ENCODE measurements around the gene TBL3.

GRCh38 chr16:1972490-1972877 is 631 bp downstream of the TBL3 start:
- TF ChIP-seq MAX (IDR thresholded peaks at IDR 0.05) = no peak
- no peak for TF ChIP-seq RFX5 (IDR thresholded peaks at IDR 0.05; ENCODE audit: borderline replicate concordance, low read depth, low read length)
- no peak for TF ChIP-seq BCL11A (IDR thresholded peaks at IDR 0.05; ENCODE audit: low read depth in 2 of 2, low read length in 2 of 2)
- TF ChIP-seq CTCF (IDR thresholded peaks at IDR 0.05; ENCODE audit: control extremely low read depth in 1 of 3, insufficient read depth in 1 of 3, low read depth in 1 of 3, low read length in 3 of 3) = no peak
- no peak for TF ChIP-seq JUND (IDR thresholded peaks at IDR 0.05; ENCODE audit: low read length)
- TF ChIP-seq POLR2AphosphoS5 (IDR thresholded peaks at IDR 0.05; ENCODE audit: low read depth, low read length) = no peak
- no peak for TF ChIP-seq MAFK (IDR thresholded peaks at IDR 0.05; ENCODE audit: low read depth, low read length)
- no peak for TF ChIP-seq TAF7 (optimal IDR thresholded peaks at IDR 0.05; ENCODE audit: borderline replicate concordance, low read depth, low read length)
- TF ChIP-seq POLR2A (IDR thresholded peaks at IDR 0.05; ENCODE audit: control extremely low read depth in 1 of 2, low read depth in 2 of 2, low read length in 2 of 2) = no peak
- no peak for TF ChIP-seq USF2 (IDR thresholded peaks at IDR 0.05; ENCODE audit: low read length)

Measured in H1 (cell line).